Activated gamma-delta T cell treated with Interleukin-2 at 50 U/mL for 16 hours (primary cell): ENCODE results near the gene RANBP9.

Experiments
- DNase-seq: peaks from one replicate; pipeline ENCODE4 v3.0.0-alpha.2; 2020

Gene RANBP9

DNA sequence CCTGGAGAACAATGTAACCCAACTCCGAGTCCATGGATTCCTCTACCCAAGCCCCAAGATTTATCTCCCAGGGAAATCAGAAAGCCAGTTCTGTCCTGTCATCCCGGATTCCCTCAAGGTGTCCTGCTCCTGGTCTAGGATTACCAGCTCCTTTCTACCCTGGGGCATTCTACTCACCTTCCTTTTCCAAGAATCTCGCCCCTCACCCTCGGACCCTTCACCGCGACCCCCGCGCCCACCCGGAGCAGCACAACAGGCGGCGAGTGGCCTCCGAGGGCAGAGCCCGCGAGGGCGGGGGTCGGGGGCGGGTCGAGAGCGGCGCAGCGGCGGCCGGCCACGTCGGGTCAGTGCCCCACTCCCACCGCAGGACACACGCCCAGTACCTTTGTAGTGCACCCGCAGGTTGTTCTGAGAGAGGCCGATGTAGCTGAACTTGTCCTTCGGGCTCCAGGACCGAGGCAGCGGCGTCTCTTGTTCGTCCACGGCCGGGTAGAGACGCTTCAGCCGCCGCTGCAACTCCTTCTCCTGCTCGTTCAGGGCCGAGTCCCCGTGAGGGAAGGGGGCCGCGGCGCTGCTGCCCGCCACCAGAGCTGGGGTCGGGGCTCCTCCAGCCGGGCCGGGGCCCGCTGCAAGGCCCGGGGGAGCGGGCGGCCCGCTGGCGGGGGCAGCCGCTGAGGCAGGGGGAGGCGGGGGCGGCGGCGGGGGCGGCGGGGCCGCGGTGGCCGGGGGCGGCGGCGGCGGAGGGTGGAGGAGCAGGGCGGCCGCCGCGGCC is 897 bp downstream of the RANBP9 start:
- DNase-seq, result peak; percentile 27

DNA sequence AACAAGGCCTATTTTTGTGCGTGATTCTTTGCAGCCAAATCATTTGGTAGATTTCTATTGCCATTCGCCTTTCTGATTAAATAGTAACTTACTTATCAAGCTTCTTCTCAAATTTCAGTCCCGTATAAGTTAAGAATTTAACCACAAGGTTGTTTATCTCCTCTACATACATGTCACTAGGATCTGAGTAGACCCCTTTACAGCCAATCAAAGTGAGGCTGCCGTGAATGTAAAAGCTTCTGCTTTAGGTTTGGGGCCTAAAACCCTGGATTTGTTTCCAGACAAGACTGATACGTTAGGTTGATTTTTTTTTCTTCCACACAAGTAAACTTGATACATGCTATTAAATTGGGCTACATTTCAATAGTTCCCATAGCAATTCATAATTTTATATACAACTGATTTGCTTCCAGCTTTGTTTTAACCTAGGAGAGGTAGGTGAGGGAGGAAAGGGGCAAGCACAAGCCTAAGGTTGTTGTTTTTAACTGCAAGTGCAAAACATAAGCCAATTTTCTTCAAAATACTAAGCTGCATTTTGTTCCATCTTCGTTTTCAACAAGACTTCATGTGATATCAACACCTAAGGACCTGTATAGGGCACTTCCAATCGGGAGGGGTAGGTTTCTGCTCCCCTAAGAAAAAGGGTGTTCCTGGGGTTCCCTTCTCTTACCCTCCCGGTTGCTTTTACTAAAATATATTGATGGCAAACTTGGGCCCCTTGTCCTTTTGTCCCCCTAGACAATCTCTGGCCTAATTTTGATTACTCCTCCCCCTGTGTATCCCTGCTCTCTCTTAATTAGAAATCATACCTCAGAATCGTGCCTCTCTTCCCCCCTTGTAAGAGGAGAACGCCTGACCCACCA is 1.7 kb downstream of the RANBP9 start:
- no peak for DNase-seq

DNA sequence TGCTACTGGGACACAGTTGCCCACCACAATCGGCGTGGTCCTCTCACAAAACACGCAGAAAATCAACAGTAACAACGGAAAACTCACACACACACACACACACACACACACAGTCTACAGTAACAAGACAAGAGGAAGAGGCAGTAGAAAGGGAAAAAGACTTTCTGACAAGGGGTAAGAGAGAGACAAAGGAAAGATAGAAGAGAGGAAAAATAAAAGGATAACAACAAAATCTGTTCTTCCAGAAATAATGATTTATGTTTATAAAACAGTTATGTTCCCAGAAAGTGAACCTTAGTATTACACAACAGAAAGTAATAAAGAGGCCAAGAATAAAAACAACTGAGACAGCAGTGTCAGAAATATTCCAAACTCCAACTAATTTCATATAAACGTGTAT is 2.9 kb downstream of the RANBP9 start:
- DNase-seq, result peak; percentile 9

DNA sequence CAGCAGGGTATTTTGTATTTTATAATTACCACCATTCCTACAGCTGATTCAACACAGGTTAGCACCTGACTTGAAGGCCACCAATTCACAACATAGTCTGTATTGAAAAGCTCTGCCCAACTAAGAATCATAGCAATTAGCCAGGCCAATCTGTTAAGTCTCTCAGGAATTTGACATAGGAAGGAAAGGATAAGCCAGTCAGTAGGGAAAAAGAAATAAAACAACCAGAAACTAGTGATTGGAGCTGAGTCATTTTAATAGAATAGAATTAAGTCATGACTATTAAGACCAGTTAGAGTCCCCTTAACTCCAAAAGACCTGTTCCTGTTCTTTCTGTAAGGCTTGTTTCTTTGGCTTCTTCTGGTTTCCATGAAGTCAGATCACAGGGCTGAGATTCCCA is 8.1 kb downstream of the RANBP9 start:
- DNase-seq, result no peak

DNA sequence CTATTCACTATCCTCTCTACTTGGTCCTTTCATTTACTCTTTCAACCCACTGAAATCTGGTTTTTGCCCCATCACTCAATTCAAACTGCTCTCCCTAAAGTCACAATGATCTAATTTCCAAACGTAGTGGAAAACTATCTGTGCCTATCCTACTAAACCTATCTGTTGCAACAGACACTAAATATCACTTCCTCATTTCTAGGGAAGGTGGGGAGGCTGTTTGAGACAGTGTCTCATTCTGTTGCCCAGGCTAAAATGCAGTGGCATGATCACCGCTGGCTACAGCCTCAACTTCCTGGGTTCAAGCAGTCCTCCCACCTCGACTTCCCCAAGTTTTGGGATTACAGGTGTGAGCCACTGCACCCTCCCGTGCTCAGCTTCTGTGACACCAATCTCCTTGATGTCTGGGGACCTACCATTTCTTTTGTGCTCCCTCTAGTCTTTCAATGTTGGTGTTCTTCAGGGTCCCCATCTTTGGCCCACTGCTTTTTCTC is 8.8 kb downstream of the RANBP9 start:
- no peak for DNase-seq

DNA sequence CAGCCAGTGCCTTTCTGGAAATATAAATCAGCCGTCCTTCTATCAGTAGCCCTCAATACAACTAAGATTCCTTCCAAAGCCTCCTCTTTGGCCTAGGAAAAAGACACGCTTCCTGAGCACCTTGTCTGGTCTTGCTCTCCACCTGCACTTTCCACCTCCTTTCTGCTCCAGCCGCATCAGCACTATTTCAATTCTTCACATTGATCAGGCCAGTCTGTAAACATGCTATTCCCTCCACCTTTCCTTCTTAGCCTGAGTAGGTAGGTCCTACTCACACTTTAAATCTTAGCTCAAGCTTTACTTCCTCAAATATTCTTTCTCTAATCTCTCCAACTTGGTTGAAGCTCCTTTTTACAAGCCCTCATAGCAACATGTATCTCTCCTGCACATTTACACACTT is 11.4 kb downstream of the RANBP9 start:
- DNase-seq, result no peak

DNA sequence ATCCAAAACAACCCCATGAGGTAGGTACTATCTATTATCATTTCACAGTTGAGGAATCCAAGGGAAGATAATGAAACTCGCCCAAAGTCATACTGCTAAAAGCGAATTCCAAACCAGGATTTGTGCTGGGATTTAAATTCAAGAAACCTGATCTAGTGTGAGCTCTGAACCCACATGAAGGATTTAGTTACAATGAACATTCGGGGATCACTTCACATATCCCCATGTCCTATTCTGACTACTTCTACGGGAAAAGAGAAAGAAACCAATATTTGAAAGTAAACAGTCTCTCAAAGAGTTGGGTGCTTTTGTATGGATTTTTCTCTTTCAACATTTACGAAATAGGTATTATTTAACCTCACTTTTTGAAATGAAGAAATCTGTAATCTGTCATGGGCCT is 12.9 kb downstream of the RANBP9 start:
- DNase-seq, result no peak

DNA sequence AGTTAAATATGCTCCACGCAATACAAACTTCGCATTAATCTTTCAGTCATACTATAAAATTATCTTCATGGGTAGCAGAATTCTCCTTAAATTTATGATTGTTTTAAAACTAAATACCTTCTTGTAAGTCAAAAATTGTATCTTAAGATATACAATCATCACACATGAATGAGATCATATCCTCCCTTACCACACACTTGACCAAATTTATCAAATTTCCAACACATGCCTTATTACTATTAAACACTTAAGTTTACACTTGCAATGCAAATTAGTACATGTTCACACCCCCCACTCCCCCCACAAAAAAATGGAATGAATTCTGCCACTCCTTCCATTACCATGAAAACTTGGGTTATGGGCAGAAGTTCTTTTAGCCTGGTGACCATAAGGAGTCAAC is 13.8 kb downstream of the RANBP9 start:
- DNase-seq, result no peak

DNA sequence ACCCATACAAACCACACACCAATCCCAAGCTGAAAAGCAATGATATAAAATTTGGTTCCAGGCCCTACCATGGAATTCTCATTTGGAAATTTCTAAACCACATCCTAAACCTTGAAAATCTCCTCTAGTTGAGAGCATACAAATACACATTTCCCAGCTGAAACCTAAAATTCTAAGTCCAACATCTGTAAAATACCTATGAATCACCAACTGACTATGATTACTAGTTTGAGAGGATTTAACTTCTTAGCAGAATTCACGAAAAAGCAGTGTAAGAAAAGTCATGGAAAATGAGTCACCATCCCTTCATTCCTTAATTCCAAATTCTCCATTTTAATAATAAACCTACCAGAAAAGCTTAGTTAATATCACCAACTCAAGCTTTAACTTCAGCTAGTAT is 15.4 kb downstream of the RANBP9 start:
- DNase-seq, result no peak

DNA sequence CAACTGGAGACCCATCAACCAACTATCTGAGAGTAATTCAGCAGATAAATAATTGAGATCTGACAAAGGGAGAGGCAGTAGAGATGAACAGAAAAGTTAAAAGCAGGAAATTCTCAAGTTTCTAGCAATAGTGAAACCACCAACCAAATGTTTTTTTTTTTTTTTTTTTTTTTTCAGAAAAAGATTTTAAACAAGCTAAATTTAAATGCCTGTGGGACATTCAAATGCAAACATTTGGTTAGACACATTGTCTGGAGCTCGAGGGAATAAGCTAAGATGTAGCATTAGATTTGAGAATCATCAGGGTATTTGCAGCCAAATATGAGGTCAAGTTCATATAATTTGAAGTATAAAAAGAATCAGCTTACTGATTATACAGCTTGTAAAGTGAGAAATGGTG is 16.4 kb downstream of the RANBP9 start:
- DNase-seq, result no peak

DNA sequence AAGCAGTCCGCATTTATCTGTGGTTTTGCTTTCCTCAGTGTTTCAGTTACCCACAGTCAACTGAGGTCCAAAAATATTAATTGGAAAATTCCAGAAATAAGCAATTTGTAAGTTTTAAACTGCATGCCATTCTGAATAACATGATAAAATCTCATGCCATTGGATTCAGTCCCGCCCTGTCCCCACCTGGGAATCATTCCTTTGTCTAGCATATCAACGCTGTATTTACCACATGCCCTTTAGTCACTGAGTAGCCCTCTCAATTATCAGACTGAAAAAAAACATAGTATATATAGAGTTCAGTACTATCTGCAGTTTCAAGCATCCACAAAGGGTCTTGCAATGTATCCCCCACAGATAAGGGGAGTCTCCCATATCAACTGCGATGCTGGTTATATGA is 17.1 kb downstream of the RANBP9 start:
- no peak for DNase-seq

DNA sequence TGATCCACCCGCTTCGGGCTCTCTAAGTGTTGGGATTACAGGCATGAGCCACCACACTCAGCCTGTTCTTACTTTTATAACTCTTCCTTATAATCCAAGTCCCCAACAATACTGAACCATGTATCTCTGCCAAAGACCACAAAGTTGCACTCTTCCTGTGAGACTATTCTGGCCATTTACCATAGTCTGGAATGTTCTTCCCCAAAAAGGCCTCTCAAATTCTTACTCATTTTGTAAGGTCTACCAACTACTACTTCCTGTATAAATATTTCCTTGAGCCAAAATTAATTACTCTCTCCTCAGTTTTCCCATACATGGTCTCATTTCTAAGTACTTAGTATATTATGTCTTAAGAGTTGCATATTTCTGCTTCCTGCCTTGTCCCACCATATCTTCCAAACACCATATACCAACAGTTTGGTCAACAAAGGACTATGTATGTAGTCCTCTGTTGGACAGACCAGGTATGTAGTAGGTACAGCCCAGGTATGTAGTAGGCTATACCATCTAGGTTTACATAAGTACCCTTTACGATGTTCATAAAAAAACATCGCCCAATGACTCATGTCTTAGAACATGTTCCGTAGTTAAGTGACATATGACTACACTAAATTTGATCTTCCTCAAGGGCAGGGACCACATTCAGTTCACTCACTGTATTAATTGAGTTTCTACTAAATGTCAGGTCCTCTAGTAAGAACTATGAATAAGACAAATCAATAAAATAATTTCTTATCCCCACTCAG is 22.0 kb downstream of the RANBP9 start:
- DNase-seq, result no peak

DNA sequence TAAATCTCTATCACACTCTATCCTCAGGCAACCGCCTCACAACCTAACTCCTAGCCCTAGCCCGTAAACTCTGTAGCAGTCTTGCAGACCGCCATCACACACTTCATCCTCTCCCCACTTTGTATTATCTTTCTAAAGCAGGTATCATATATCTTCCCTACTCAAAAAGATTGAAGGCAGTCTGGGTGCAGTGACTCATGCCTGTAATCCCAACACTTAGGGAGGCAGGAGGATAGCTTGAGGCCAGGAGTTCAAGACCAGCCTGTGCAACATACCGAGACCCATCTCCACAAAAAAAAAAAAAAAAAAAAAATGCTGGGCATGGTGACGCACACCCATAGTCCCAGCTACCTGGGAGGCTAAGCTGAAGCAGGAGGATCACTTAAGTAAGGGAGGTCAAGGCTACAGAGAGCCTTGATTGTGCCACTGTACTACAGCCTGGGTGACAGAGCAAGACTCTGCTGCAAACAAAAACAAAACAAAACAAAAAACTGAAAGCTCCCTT is 22.9 kb downstream of the RANBP9 start:
- no peak for DNase-seq

DNA sequence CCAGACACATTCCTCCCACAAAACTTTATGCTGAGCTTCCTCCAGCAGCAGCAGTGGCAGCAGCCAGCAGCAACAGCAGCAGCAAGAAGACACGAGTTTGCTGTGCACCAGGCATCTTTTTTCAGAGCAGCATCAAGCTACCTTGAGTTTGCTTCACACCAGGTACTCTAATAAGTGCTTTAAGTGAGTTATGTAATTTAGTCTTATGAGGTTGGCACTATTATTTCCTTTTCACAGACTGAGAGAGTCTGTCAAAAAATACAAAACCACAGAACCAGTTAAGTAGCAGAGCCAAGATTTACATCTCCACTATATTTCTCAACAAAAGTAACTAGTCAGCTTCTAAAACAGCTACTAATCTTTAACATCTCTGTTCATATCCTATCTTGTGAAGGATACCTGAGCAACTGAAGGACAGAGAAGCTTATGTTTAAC is 23.7 kb downstream of the RANBP9 start:
- no peak for DNase-seq

DNA sequence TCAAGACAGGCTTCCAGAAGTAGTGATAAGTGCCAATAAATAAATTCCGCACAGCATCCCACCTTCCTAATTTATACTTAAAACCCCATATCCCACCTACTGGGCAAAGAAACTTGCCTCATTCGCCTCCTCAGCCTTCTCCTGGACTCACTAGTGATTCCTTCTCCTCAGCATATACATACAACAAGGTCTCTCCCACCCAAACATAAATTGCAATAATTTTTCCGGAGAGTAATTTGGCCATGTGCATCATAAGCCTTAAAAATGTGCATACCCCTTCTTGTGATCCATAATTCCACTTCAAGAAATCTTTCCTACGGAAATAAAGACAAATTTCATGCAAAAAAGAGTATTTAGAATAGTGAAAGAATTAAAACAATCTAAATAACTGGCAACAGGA is 26.8 kb downstream of the RANBP9 start:
- DNase-seq, result no peak

DNA sequence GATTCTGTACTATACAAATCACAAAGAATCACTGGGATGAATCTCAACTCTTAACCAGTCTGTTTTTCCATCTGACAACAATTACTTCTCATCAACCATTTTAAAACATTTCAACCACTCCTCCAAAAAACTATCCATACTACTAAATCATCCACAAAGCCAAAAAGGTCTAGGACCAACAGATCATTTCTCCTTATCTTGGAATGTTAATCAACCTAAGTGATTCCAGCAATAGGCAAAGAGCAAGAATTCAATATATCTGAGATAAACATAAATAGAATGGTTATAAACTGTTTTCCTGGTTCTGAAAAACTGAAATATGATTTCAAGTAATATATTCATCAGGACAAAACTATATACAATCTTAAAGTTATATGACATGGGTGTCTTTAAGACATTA is 28.6 kb downstream of the RANBP9 start:
- DNase-seq, result no peak

DNA sequence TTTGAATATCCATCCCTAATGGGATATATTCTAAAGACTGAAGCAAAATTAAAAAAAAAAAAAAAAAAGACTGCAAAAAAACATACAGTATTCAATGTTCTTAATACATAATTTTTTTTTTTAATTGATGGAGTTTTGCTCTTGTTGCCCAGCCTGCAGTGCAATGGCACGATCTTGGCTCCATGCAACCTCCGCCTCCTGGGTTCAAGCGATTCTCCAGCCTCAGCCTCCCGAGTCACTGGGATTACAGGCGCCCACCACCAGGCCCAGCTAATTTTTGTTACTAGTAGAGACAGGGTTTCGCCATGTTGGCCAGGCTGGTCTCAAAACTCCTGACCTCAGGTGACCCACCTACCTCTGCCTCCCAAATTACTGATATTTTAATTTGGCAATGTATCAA is 29.3 kb downstream of the RANBP9 start:
- no peak for DNase-seq

DNA sequence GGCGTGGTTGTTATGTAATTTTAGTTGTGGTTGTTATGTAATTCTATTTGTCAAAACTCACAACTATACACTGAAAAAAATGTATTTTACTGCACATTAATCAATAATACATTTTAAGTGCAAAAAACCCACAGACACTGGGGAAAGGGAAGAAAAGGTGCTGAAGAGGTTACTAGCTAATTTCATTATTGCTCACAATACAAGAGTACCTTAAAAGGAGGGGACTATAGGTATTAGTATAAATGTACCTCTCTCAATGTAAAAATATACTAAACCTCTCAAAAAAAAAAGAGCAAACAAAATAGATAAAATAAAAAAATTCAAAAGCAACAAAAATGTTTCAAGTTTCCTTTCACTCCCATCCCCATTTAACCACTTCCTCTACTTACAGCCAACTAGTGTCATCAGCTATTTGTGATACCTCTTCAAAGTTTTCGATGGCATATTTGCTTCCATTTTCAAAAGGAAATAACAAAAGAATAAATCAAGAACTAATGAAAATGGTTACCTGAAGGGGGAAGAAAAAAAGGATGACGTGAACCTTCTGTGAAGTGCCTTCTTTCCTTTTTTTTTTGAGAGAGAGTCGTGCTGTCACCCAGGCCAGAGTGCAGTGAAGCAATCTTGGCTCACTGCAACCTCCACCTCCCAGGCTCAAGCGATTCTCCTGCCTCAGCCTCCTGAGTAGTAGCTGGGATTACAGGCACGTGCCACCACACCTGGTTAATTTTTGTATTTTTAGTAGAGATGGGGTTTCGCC is 30.2 kb downstream of the RANBP9 start:
- DNase-seq, result no peak

DNA sequence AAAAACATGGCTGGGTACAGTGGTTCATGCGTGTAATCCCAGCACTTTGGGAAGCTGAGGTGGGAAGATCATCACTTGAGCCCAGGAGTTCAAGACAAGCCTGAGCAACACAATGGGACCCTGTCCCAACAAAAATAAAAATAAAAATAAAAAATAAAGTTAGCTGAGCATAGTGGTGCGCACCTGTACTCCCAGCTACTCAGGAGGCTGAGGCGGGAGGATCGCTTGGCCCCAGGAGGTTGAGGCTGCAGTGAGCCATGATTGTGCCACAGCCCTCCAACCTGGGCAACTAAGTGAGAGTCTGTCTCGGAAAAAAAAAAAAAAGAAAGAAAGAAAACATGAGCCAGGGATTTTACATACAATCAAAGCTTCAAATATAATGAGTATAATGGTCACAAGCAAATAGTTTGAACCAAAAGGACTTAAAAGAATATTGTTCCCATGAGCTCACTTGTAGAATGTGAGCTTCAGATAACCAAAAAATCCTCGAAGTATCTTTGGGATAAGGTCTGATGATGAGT is 31.1 kb downstream of the RANBP9 start:
- no peak for DNase-seq

DNA sequence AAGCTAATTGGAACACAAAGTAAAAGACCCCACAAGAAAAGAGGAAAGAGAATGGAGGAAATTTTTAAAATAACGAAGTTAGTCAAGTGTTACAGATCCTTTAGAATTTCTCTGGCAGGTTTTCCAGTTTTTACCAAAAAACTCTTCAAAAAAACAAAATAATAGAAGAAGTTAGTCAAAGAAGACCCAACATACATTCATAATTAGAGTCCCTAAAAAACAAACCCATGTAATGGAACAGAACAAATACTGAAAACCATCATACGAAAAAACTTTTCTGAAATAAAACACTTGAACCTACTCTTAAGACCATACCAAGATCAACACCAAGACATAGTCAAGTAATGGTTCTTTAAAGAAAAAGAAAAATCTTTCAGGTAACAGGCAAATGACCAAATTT is 31.6 kb downstream of the RANBP9 start:
- no peak for DNase-seq

DNA sequence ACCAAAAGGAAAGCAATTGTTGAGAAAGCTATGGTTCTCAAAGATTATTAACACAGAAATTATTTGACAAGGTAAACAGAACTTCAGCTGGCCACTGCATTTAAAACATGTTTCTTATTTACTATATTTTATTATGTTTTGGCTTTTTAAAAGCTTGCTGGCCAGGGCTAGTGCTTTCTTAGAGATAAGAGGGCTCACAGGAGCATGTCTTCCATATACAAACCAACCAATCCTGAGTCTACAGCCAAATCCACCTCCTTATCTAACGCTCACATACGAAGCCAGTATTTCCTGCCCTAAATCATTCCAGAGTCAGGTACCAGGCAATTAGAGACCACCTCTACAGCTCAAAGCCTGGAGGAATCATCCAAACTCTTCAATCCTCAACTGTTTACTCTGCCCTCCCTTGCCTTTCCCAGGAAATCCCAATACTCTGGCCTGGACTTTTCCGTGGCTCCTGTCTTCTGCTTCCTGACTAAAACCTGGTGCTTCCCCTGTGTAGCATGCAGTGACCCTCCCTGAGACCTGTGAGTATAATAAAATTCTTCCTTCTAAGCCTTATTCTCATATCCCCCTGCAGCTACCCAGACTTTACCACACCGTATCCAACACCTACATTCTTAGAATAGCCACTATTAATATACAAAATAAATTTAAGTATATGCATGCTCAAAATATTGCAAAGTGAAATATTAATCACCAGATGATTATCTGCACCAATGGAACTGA is 33.2 kb downstream of the RANBP9 start:
- no peak for DNase-seq

DNA sequence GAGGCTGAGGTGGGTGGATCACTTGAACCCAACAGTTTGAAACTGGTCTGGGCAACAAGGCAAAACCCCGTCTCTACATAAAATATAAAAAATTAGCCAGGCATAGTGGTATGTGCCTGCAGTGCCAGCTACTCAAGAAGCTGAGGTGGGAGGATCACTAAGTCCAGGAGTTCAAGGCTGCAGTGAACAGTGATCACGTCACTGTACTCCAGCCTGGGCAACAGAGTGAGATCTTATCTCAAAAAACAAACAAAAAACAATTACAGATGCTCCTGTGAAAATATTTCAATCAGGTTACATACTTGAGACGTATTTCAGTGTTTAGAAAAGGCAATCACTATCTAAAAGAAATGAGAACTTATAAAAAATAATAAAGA is 33.8 kb downstream of the RANBP9 start:
- DNase-seq, result no peak
